Kidney (tissue), 14 donors: ENCODE results near the gene HOXD9. TPM values are rescaled to one million over a fixed set of nuclear protein-coding genes. Genes with fewer than 3 reads are reported as not detected.

Experiments
- DNase-seq, 5 donors: peaks; one replicate each; pipeline ENCODE4 v3.0.0-alpha.2; 2013 to 2020
- FAIRE-seq: peaks from 2 replicates; lab custom pipeline; 2012; peaks lifted over from hg19 to GRCh38; lab: Jason Lieb, UNC
- H3K27ac ChIP-seq, 2 donors: one replicate each; pipeline ENCODE4 v1.7.0; 2013; ENCODE audit warnings: low read depth in 2 of 2, low read length in 2 of 2, inconsistent platforms in 1 of 2
- H3K27me3 ChIP-seq: one replicate; pipeline ENCODE4 v1.7.1; 2013; ENCODE audit warnings: low read length, inconsistent platforms; ENCODE audit not compliant: control insufficient read depth, insufficient read depth
- H3K36me3 ChIP-seq, 3 donors: one replicate each; pipeline versions ENCODE4 v1.7.0 to v1.7.1; 2013; ENCODE audit warnings: low read length in 3 of 3, control low read depth in 1 of 3, inconsistent platforms in 1 of 3; ENCODE audit not compliant: insufficient read depth in 3 of 3, control insufficient read depth in 2 of 3
- H3K4me1 ChIP-seq, 3 donors: one replicate each; pipeline versions ENCODE4 v1.7.0 to v1.7.1; 2013; ENCODE audit warnings: low read length in 3 of 3, inconsistent platforms in 1 of 3, low read depth in 1 of 3; ENCODE audit not compliant: control insufficient read depth in 2 of 3, insufficient read depth in 2 of 3
- H3K4me3 ChIP-seq, 3 donors: one replicate each; pipeline versions ENCODE4 v1.7.0 to v1.8.1; 2013; ENCODE audit warnings: low read length in 3 of 3, control low read depth in 1 of 3, inconsistent platforms in 1 of 3
- H3K9ac ChIP-seq, 3 donors: one replicate each; pipeline versions ENCODE4 v1.7.0 to v1.7.1; 2013; ENCODE audit warnings: low read length in 3 of 3, control low read depth in 1 of 3, inconsistent platforms in 1 of 3
- H3K9me3 ChIP-seq, 3 donors: one replicate each; pipeline versions ENCODE4 v1.7.0 to v1.7.1; 2013; ENCODE audit warnings: low read length in 3 of 3, control low read depth in 1 of 3, inconsistent platforms in 1 of 3; ENCODE audit not compliant: control insufficient read depth in 2 of 3, insufficient read depth in 1 of 3
- intact Hi-C: fragments of 100-400 bp; cut with DNase I; formaldehyde crosslinking; loops from one replicate; pipeline ENCODE4 v1.11.1; 2022
- polyA plus RNA-seq: library from polyadenylated mRNA; stranded (reverse); fragments of 350-450 nt; fragmentation: Illumina TruSeq; extraction: RNeasy Lipid Tissue Mini Kit (QIAGEN cat#74804); gene quantifications from one replicate; pipeline ENCODE4 v1.2.3, GENCODE V29; 2014; ENCODE audit warnings: low read depth, low replicate concordance; ENCODE audit not compliant: insufficient read depth
- total RNA-seq: library from RNA; stranded (reverse); fragmentation: NEBNext Ultra II Directional; extraction: Animal tissue kit (Norgen Biotek cat#: 25700); gene quantifications from one replicate; pipeline ENCODE4 v1.2.1, GENCODE V29; 2021
- TF ChIP-seq, protein P1 (sequence below): IDR thresholded peaks from 3 replicates; pipeline ENCODE4 v1.5.1; 2012; ENCODE audit warnings: mild to moderate bottlenecking, moderate library complexity, borderline replicate concordance; ENCODE audit not compliant: insufficient read depth; ENCODE audit errors: extremely low read depth
- donor health status: control.
- donor health status: control.
- donor health status: control.
- donor health status: control.
- donor health status: control.
- donor health status: DM: yes; HTN: yes; CAD: no.
- donor health status: Normal renal cell carcinoma (clear cell type).

HOXD9 gene
- total and polyA plus RNA-seq, 2 donors from 2014 or later = 36.4 to 36.5 TPM

DNA sequence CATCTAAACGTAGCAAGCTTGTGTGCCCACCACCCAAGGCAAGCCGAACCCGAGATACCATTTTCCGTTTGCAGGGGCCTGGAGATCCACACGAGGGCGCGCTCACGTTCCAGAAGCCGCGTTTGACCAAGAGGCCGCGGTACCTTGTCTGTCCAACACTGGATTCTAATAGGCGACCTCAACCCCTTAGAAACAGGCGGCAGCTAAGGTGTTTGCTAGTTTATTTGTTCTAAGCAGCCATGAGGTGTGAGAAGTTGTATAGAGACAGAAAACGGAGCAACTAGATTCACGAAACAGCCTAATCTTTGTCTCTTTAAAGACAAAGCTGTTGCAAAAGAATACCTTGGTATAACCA is 11.2 kb upstream of the HOXD9 start:
- DNase-seq (peak; percentile 89 to 97 (median 93)), FAIRE-seq (no peak)
- H3K4me1 ChIP-seq = peaks cover 0 to under 1% (median 0%) of the 10 kb centered on the region in 3 donors
- H3K27me3 ChIP-seq = no peaks in the 10 kb centered on the region
- H3K4me3 ChIP-seq = peak overlapping the region; percentile 62 to 89 (median 69)
- intact Hi-C loops = no loop called here
- H3K9me3 ChIP-seq = no peaks in the 10 kb centered on the region
- H3K9ac ChIP-seq = peak overlapping the region; percentile 21 to 91 (median 37)
- TF ChIP-seq, protein P1, sequence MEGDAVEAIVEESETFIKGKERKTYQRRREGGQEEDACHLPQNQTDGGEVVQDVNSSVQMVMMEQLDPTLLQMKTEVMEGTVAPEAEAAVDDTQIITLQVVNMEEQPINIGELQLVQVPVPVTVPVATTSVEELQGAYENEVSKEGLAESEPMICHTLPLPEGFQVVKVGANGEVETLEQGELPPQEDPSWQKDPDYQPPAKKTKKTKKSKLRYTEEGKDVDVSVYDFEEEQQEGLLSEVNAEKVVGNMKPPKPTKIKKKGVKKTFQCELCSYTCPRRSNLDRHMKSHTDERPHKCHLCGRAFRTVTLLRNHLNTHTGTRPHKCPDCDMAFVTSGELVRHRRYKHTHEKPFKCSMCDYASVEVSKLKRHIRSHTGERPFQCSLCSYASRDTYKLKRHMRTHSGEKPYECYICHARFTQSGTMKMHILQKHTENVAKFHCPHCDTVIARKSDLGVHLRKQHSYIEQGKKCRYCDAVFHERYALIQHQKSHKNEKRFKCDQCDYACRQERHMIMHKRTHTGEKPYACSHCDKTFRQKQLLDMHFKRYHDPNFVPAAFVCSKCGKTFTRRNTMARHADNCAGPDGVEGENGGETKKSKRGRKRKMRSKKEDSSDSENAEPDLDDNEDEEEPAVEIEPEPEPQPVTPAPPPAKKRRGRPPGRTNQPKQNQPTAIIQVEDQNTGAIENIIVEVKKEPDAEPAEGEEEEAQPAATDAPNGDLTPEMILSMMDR = peak; percentile 74
- peaks cover 0 to 5% (median 0%) of the 10 kb centered on the region in 3 donors for H3K36me3 ChIP-seq
- peak overlapping the region; percentile 92 to 94 for H3K27ac ChIP-seq

GRCh38 chr2:176111846-176112374 is 10.6 kb upstream of the HOXD9 start:
- H3K4me1 ChIP-seq = peaks cover 0 to 3% (median 0%) of the 10 kb centered on the region in 3 donors
- FAIRE-seq = no peak
- intact Hi-C loops = no loop called here
- TF ChIP-seq, protein P1 = no peak
- peak overlapping the region; percentile 57 to 91 (median 84) for H3K9ac ChIP-seq
- peak overlapping the region; percentile 48 to 89 (median 69) for H3K4me3 ChIP-seq
- DNase-seq = peak in 2 of 5 donors; percentile 29 to 52
- no peaks in the 10 kb centered on the region for H3K27me3 ChIP-seq
- H3K9me3 ChIP-seq = no peaks in the 10 kb centered on the region
- peak overlapping the region; percentile 94 to 95 for H3K27ac ChIP-seq
- H3K36me3 ChIP-seq = peaks cover 0 to 6% (median 0%) of the 10 kb centered on the region in 3 donors

DNA sequence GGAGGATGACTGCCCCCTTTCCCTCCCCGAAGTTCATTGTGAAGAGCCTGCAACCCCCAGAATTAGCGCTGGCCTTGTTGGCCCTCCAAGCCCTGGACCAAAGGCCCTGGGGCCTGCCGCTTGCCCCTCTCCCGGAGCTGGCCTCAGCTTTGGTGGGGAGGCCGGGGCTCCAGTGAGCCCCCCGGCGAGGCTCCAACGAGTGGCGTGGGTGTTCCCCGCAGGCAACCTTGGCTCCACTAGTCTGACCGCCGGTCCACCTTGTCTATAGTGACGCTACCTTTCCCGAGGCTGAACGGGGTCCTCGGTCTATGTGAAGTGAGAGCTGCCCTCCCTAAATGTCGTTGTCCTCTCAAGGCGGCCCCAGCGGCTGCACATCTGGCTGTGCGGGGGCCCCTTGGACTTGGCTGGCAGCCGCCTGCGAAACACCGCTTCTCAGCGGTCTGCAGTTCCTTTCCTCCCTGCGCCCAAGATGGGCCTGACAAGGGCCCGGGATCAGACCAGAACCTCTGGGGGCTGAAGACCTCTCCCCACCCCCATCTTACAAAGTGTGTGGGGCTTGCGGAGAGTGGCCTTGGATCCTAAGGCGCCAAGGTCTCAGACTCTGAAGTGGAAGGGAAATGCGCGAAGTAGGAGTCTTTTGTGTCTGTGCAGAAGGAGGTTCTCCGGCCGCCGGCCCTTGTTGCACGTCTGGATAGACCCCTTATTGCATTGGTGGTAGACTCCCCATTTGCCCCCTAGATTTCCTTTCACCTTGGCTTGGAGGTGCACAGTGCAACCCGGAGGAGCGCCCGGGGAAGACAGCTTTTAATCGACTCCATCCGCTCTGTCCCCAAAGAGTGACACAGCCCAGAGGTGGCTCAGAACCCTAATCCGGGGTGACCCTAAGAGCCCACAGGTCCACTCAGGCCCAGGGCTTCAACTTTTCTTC is 9.9 kb upstream of the HOXD9 start:
- H3K36me3 ChIP-seq = peaks cover 0 to 8% (median 0%) of the 10 kb centered on the region in 3 donors
- H3K9me3 ChIP-seq = no peaks in the 10 kb centered on the region
- peak in 1 of 5 donors; percentile 75 for DNase-seq
- TF ChIP-seq, protein P1 = no peak
- H3K9ac ChIP-seq = peak overlapping the region; percentile 57 to 97 (median 84)
- peaks cover 0 to 5% (median 0%) of the 10 kb centered on the region in 3 donors for H3K4me1 ChIP-seq
- H3K27me3 ChIP-seq = no peaks in the 10 kb centered on the region
- no peak for FAIRE-seq
- peak overlapping the region; percentile 48 to 89 (median 69) for H3K4me3 ChIP-seq
- H3K27ac ChIP-seq = peak overlapping the region; percentile 94 to 95
- intact Hi-C loops = no loop called here
